A549 (cell line): ENCODE data around the gene UNC13B.

Experiments used
- BHLHE40 ChIP-seq: IDR thresholded peaks from 2 replicates; pipeline ENCODE4 v1.6.1; 2012; ENCODE audit warnings: low read depth, low read length, inconsistent platforms
- CEBPB ChIP-seq, 2 experiments: fragments of >200 bp in 1 of 2; sonication (Bioruptor Twin) in 1 of 2; formaldehyde crosslinking in 1 of 2; IDR thresholded peaks; 2 replicates each; pipeline ENCODE4 v1.6.1; 2012 to 2016
- CTCF ChIP-seq: fragments of >200 bp; sonication (Bioruptor Twin); formaldehyde crosslinking; IDR thresholded peaks from 3 replicates; pipeline ENCODE4 v1.5.1; 2016
- ELK1 ChIP-seq: fragments of 150-350 bp; IDR thresholded peaks from 2 replicates; pipeline ENCODE4 v1.6.1; 2014; ENCODE audit warnings: low read depth, mild to moderate bottlenecking, low read length
- FOSL2 ChIP-seq, 2 experiments: fragments of 450-650 bp in 1 of 2; fragments of >200 bp in 1 of 2; sonication (Bioruptor Twin) in 1 of 2; formaldehyde crosslinking; IDR thresholded peaks; 2 replicates each; pipeline versions ENCODE4 v1.5.0 to v1.6.1; 2016 to 2020; ENCODE audit warnings: mild to moderate bottlenecking in 1 of 2, moderate library complexity in 1 of 2
- JUNB ChIP-seq: fragments of >200 bp; sonication (Bioruptor Twin); formaldehyde crosslinking; IDR thresholded peaks from 2 replicates; pipeline ENCODE4 v1.6.1; 2016
- NPAS2 ChIP-seq: fragments of 250-450 bp; sonication (Bioruptor Pico); IDR thresholded peaks from 2 replicates; pipeline ENCODE4 v1.8.0; 2022; ENCODE audit warnings: mild to moderate bottlenecking, moderate library complexity, borderline replicate concordance
- NR3C1 ChIP-seq: fragments of >200 bp; sonication (Bioruptor Twin); formaldehyde crosslinking; IDR thresholded peaks from 3 replicates; pipeline ENCODE4 v1.6.1; 2017
- POLR2A ChIP-seq: IDR thresholded peaks from 2 replicates; pipeline ENCODE4 v1.6.1; 2012; ENCODE audit warnings: mild to moderate bottlenecking, low read length
- SMC3 ChIP-seq: fragments of >200 bp; sonication (Bioruptor Twin); formaldehyde crosslinking; IDR thresholded peaks from 3 replicates; pipeline ENCODE4 v1.6.1; 2018; ENCODE audit warnings: inconsistent platforms

GRCh38 chr9:35342221-35342958 is 180.6 kb downstream of the UNC13B start:
- TF ChIP-seq NPAS2 (CRISPR knock-in tag) (no peak), ELK1 (no peak), CTCF (no peak), POLR2A (no peak), BHLHE40 (no peak), JUNB (no peak), FOSL2 (IDR thresholded peaks at IDR 0.05) (no peak), FOSL2 (CRISPR knock-in tag; IDR thresholded peaks at IDR 0.05) (no peak), SMC3 (no peak), CEBPB (IDR thresholded peaks at IDR 0.05) (no peak), NR3C1 (no peak)
